ENCODE measurements around the gene CBARP.

- TF ChIP-seq CTCF (IDR thresholded peaks at IDR 0.05; ENCODE audit: extremely low read depth in 1 of 2, insufficient read depth in 1 of 2, low read depth in 1 of 2, low read length in 2 of 2) (no peak), POLR2AphosphoS5 (IDR thresholded peaks at IDR 0.05; ENCODE audit: insufficient read depth, low read depth, low read length) (peak; percentile 97), EZH2 (IDR thresholded peaks at IDR 0.05; ENCODE audit: borderline replicate concordance, low read depth, low read length, severe bottlenecking) (no peak), MAX (IDR thresholded peaks at IDR 0.05; ENCODE audit: insufficient read depth, insufficient read length) (peak; percentile 82), JUN (IDR thresholded peaks at IDR 0.05; ENCODE audit: borderline replicate concordance, insufficient read depth, insufficient read length, low read depth) (no peak)
Measured at GRCh38 chr19:1269478-1270212, 31.8 kb upstream of the CBARP start.
